Spleen (tissue), 7 donors: ENCODE measurements around the gene PMIS2.

ENCODE experiments used
- CTCF ChIP-seq, 11 experiments: fragments of 200-600 bp in 7 of 11; fragments of 450-650 bp in 4 of 11; sonication (generic) in 4 of 11; IDR thresholded peaks in 8 of 11; conservative IDR thresholded peaks in 3 of 11; 1 replicate in 7 of 11; 2 replicates in 4 of 11; pipeline versions ENCODE4 v1.4.0 to v1.8.0; 2016 to 2021; ENCODE audit warnings: antibody characterized with exemption in 11 of 11, inconsistent platforms in 4 of 11, mild to moderate bottlenecking in 1 of 11
- POLR2A ChIP-seq, 3 donors: fragments of 450-650 bp; IDR thresholded peaks; one replicate each; pipeline ENCODE4 v1.5.1; 2017; ENCODE audit warnings: antibody characterized with exemption in 3 of 3, mild to moderate bottlenecking in 1 of 3
- POLR2AphosphoS5 ChIP-seq, 3 donors: sonication (generic); formaldehyde crosslinking; IDR thresholded peaks; one replicate each; pipeline ENCODE4 v1.5.1; 2017; ENCODE audit warnings: antibody characterized with exemption in 3 of 3
- donor health status: DM: no; HTN: no; CAD: no; lungs with moderate emphysema.
- donor health status: DM: no; HTN: no; CAD: no.
- donor health status: DM: no; HTN: no; CAD: no.

GRCh38 chr19:35553385-35554000 lies 32.5 kb upstream of the PMIS2 start:
- no peak for TF ChIP-seq POLR2A (IDR thresholded peaks at IDR 0.05)
- TF ChIP-seq CTCF (IDR thresholded peaks at IDR 0.05 in 8 of 11, conservative IDR thresholded peaks at IDR 0.05 in 3 of 11) = no peak
- TF ChIP-seq POLR2AphosphoS5 (IDR thresholded peaks at IDR 0.05) = no peak
